H9 (cell line): ENCODE measurements around the gene OXCT2. TPM values are rescaled to one million over a fixed set of nuclear protein-coding genes. Genes with fewer than 3 reads are reported as not detected.
"Not testable (repeated sequence)": the region's sequence is repeated elsewhere in the genome, so short reads cannot be mapped to it uniquely, and the experiment has no call there.

ENCODE experiments used
- DNase-seq: peaks from one replicate; pipeline ENCODE4 v3.0.0-alpha.2; 2017
- H2AFZ ChIP-seq: one replicate; pipeline ENCODE4 v1.6.1; 2013; ENCODE audit warnings: mild to moderate bottlenecking, low read length, control low read depth, moderate library complexity
- H2AK5ac ChIP-seq: 2 replicates; pipeline ENCODE4 v1.6.1; 2013; ENCODE audit warnings: low read length, control low read depth, mixed read lengths; ENCODE audit not compliant: insufficient read length
- H2BK120ac ChIP-seq: one replicate; pipeline ENCODE4 v1.6.1; 2013; ENCODE audit warnings: low read depth, mild to moderate bottlenecking, low read length, control low read depth, inconsistent platforms; ENCODE audit not compliant: poor library complexity, severe bottlenecking
- H2BK12ac ChIP-seq: 2 replicates; pipeline ENCODE4 v1.6.1; 2013; ENCODE audit warnings: low read length, control low read depth, mixed read lengths, low read depth; ENCODE audit not compliant: insufficient read length
- H2BK15ac ChIP-seq: 2 replicates; pipeline ENCODE4 v1.6.1; 2013; ENCODE audit warnings: low read depth, low read length, control low read depth
- H2BK20ac ChIP-seq: one replicate; pipeline ENCODE4 v1.6.1; 2013; ENCODE audit warnings: low read depth, mild to moderate bottlenecking, low read length, control low read depth, inconsistent platforms; ENCODE audit not compliant: poor library complexity, severe bottlenecking
- H2BK5ac ChIP-seq: 2 replicates; pipeline ENCODE4 v1.6.1; 2013; ENCODE audit warnings: low read length, control low read depth, mixed read lengths; ENCODE audit not compliant: insufficient read length
- H3K14ac ChIP-seq: 2 replicates; pipeline ENCODE4 v1.6.1; 2013; ENCODE audit warnings: low read length, control low read depth; ENCODE audit not compliant: insufficient read depth
- H3K18ac ChIP-seq: 2 replicates; pipeline ENCODE4 v1.6.1; 2013; ENCODE audit warnings: low read depth, mild to moderate bottlenecking, mixed read lengths, low read length, control low read depth; ENCODE audit not compliant: insufficient read length
- H3K23ac ChIP-seq: 2 replicates; pipeline ENCODE4 v1.6.1; 2013; ENCODE audit warnings: low read length, control low read depth, mixed read lengths, low read depth; ENCODE audit not compliant: insufficient read length
- H3K23me2 ChIP-seq: 2 replicates; pipeline ENCODE4 v1.6.1; 2013; ENCODE audit warnings: low read depth, mild to moderate bottlenecking, mixed read lengths, low read length, control low read depth; ENCODE audit not compliant: insufficient read length, poor library complexity, severe bottlenecking
- H3K27ac ChIP-seq: 2 replicates; pipeline ENCODE4 v1.5.1; 2013; ENCODE audit warnings: low read length, control low read depth, mixed read lengths, low read depth; ENCODE audit not compliant: insufficient read length
- H3K27me3 ChIP-seq: 2 replicates; pipeline ENCODE4 v1.6.1; 2013; ENCODE audit warnings: low read length, control low read depth, inconsistent platforms; ENCODE audit not compliant: insufficient read depth
- H3K4ac ChIP-seq: 2 replicates; pipeline ENCODE4 v1.6.1; 2013; ENCODE audit warnings: low read depth, mild to moderate bottlenecking, control low read depth, inconsistent platforms, low read length, moderate library complexity
- H3K4me1 ChIP-seq: 2 replicates; pipeline ENCODE4 v1.6.1; 2013; ENCODE audit warnings: low read length, control low read depth, inconsistent platforms; ENCODE audit not compliant: insufficient read depth
- H3K4me2 ChIP-seq: 2 replicates; pipeline ENCODE4 v1.6.1; 2013; ENCODE audit warnings: low read length, control low read depth, mixed read lengths; ENCODE audit not compliant: insufficient read length, insufficient read depth
- H3K56ac ChIP-seq: 2 replicates; pipeline ENCODE4 v1.6.1; 2013; ENCODE audit warnings: low read depth, mild to moderate bottlenecking, mixed read lengths, low read length, control low read depth; ENCODE audit not compliant: insufficient read length
- H3K79me1 ChIP-seq: 2 replicates; pipeline ENCODE4 v1.6.1; 2013; ENCODE audit warnings: low read depth, mild to moderate bottlenecking, moderate library complexity, low read length, control low read depth, inconsistent platforms; ENCODE audit not compliant: insufficient read depth, poor library complexity, severe bottlenecking
- H3K79me2 ChIP-seq: 2 replicates; pipeline ENCODE4 v1.6.1; 2013; ENCODE audit warnings: low read length, control low read depth, inconsistent platforms; ENCODE audit not compliant: insufficient read depth
- H3K9ac ChIP-seq: 2 replicates; pipeline ENCODE4 v1.6.1; 2013; ENCODE audit warnings: low read length, control low read depth, mixed read lengths; ENCODE audit not compliant: insufficient read length; ENCODE audit errors: extremely low read depth
- H3K9me3 ChIP-seq: one replicate; pipeline ENCODE4 v1.6.1; 2013; ENCODE audit warnings: low read depth, low read length, inconsistent platforms; ENCODE audit not compliant: control insufficient read depth
- H3T11ph ChIP-seq: one replicate; pipeline ENCODE4 v1.6.1; 2013; ENCODE audit warnings: mild to moderate bottlenecking, low read length, control low read depth, inconsistent platforms
- H4K20me1 ChIP-seq: one replicate; pipeline ENCODE4 v1.6.1; 2013; ENCODE audit not compliant: control insufficient read depth, insufficient read length, insufficient read depth
- H4K5ac ChIP-seq: 2 replicates; pipeline ENCODE4 v1.6.1; 2013; ENCODE audit warnings: low read depth, mild to moderate bottlenecking, mixed read lengths, low read length, control low read depth; ENCODE audit not compliant: insufficient read length
- H4K8ac ChIP-seq: replicated peaks from 2 replicates; pipeline ENCODE4 v1.6.1; 2013; ENCODE audit warnings: low read length, control low read depth, mixed read lengths, low read depth; ENCODE audit not compliant: insufficient read length
- H4K91ac ChIP-seq: 2 replicates; pipeline ENCODE4 v1.6.1; 2013; ENCODE audit warnings: low read depth, mild to moderate bottlenecking, moderate library complexity, mixed read lengths, low read length, control low read depth; ENCODE audit not compliant: insufficient read length
- H3K27ac Mint-ChIP-seq, 3 experiments: 2 replicates in 2 of 3; 3 replicates in 1 of 3; pipeline ENCODE4 v1.8.0; 2020 to 2021; ENCODE audit warnings: mixed read lengths in 3 of 3, mild to moderate bottlenecking in 1 of 3, moderate library complexity in 1 of 3
- H3K27me3 Mint-ChIP-seq: 2 replicates; pipeline ENCODE4 v1.8.0; 2021; ENCODE audit warnings: low read depth, mild to moderate bottlenecking, moderate library complexity, mixed read lengths
- H3K36me3 Mint-ChIP-seq, 3 experiments: 2 replicates in 2 of 3; 3 replicates in 1 of 3; pipeline ENCODE4 v1.8.0; 2020 to 2021; ENCODE audit warnings: low read depth in 3 of 3, mixed read lengths in 3 of 3; ENCODE audit not compliant: insufficient read depth in 1 of 3
- H3K4me1 Mint-ChIP-seq, 2 experiments: 2 replicates each; pipeline ENCODE4 v1.8.0; 2020; ENCODE audit warnings: mixed read lengths in 2 of 2
- H3K4me3 Mint-ChIP-seq, 2 experiments: 2 replicates in 1 of 2; 3 replicates in 1 of 2; pipeline ENCODE4 v1.8.0; 2020 to 2021; ENCODE audit warnings: mild to moderate bottlenecking in 2 of 2, mixed read lengths in 2 of 2, moderate library complexity in 1 of 2
- H3K9me3 Mint-ChIP-seq, 2 experiments: 2 replicates in 1 of 2; 3 replicates in 1 of 2; pipeline ENCODE4 v1.8.0; 2020; ENCODE audit warnings: mild to moderate bottlenecking in 2 of 2, mixed read lengths in 2 of 2, moderate library complexity in 1 of 2
- WGBS: extraction: QIAGEN DNeasy Blood & Tissue Kit; methylation state at CpG from one replicate; pipeline ENCODE4 v1.1.7; 2013; ENCODE audit warnings: missing lambda C conversion rate, low lambda C conversion rate, mixed read lengths; ENCODE audit not compliant: insufficient read length; ENCODE audit errors: extremely low coverage; 5-methylcytosine and 5-hydroxymethylcytosine counted together
- total RNA-seq: library from RNA; stranded (reverse); gene quantifications from 2 replicates; pipeline ENCODE4 v1.2.1, GENCODE V29; 2021

OXCT2 gene
- total RNA-seq, 1 experiment from 2014 or later: 3.7 TPM

DNA sequence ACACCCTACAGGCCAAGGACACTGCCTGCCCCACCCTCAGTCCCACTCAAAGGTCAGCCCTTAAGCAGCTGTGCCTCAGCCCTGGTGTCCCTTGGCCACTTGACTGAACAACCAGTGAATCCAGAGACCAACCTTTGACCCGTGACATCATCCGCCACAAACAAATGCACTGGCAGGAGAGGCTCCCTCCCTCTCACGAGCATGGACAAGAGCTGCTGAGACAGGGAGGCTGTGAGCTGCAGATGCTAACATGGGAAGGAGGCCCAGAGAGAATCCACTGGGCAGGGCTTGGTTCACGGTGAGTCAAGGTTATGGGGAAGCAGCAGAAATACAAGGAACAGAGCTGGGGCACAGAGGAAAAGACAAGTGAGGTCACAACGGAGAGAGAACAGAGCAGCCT is 4.7 kb downstream of the OXCT2 start:
- not testable (repeated sequence) for H4K8ac ChIP-seq, H3K27ac Mint-ChIP-seq, H3K4me3 Mint-ChIP-seq, H3K23me2 ChIP-seq, H3K9me3 ChIP-seq, H3K4me2 ChIP-seq, H3K36me3 Mint-ChIP-seq, H2BK12ac ChIP-seq, H3K79me1 ChIP-seq, H3K9ac ChIP-seq, H2AK5ac ChIP-seq, H2BK5ac ChIP-seq, H3K9me3 Mint-ChIP-seq, H4K20me1 ChIP-seq, H3T11ph ChIP-seq, H3K4me1 Mint-ChIP-seq, H2BK15ac ChIP-seq, H3K56ac ChIP-seq, H2BK20ac ChIP-seq, DNase-seq, H2BK120ac ChIP-seq, H3K27me3 ChIP-seq, H3K27ac ChIP-seq, H4K5ac ChIP-seq, H3K18ac ChIP-seq, H3K4ac ChIP-seq, H3K4me1 ChIP-seq, H3K79me2 ChIP-seq, H2AFZ ChIP-seq, H4K91ac ChIP-seq, H3K23ac ChIP-seq, H3K14ac ChIP-seq
- WGBS: no CpG with 5 or more reads among the region's 5 CpGs
- peaks cover 21% of the 10 kb centered on the region for H3K27me3 Mint-ChIP-seq

DNA sequence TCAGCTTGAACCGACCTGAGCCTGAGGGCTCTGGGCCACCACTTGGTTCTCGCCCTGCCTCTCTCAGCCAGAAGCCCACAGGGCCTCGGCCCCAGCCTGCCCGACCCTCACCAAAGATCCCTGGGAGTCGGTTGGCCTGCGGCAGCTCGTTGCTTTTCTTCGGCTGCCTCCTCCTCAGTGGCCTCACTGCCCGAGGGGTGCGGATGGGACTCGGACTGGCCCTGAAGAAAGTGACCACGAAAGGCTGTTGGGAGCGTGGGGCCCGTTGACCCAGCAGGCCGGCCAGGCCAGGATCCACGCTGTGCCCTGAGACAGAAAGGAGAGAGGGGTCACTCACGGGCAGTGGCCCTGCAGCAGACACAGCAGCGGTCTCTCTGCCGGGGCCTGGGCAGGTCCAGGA is 6.6 kb downstream of the OXCT2 start:
- not testable (repeated sequence) for H2BK15ac ChIP-seq, H3K9me3 Mint-ChIP-seq, H3K23me2 ChIP-seq, H2AFZ ChIP-seq, H3K4ac ChIP-seq, H3T11ph ChIP-seq, H3K4me1 ChIP-seq, H3K23ac ChIP-seq, H3K79me1 ChIP-seq, H3K27ac Mint-ChIP-seq, H2BK12ac ChIP-seq, H4K20me1 ChIP-seq, H3K79me2 ChIP-seq, H3K4me1 Mint-ChIP-seq, H3K14ac ChIP-seq, H2BK120ac ChIP-seq, H3K18ac ChIP-seq, DNase-seq, H4K91ac ChIP-seq, H2BK20ac ChIP-seq, H3K27ac ChIP-seq, H3K56ac ChIP-seq, H4K8ac ChIP-seq, H3K4me3 Mint-ChIP-seq, H2AK5ac ChIP-seq, H2BK5ac ChIP-seq, H3K9ac ChIP-seq, H3K4me2 ChIP-seq, H4K5ac ChIP-seq, H3K27me3 ChIP-seq, H3K9me3 ChIP-seq
- no CpG with 5 or more reads among the region's 19 CpGs for WGBS
- Mint-ChIP-seq H3K36me3 (peaks cover 5 to 10% (median 7%) of the 10 kb centered on the region in 3 experiments; a peak in 6 of 7 replicates), H3K27me3 (peaks cover 11% of the 10 kb centered on the region)
